SHP77 treated with DMSO at 0.1 percent for 48 hours (cell line): Measurements from ENCODE around the gene GABRA5.
"Not testable (repeated sequence)": the region's sequence is repeated elsewhere in the genome, so short reads cannot be mapped to it uniquely, and the experiment has no call there.

Experiments
- DNase-seq: peaks from one replicate; lab custom pipeline; 2025; lab: John Stamatoyannopoulos, UW

Gene GABRA5

GRCh38 chr15:26866298-26867199 is at the start of gene GABRA5:
GABRA5 (plus strand) TSS chr15:26867062; CDS start chr15:26869249, 2,187 bp downstream.
- no peak for DNase-seq

- not testable (repeated sequence) for DNase-seq
Measured at GRCh38 chr15:26831191-26831590, 35.7 kb upstream of the GABRA5 start.

DNA sequence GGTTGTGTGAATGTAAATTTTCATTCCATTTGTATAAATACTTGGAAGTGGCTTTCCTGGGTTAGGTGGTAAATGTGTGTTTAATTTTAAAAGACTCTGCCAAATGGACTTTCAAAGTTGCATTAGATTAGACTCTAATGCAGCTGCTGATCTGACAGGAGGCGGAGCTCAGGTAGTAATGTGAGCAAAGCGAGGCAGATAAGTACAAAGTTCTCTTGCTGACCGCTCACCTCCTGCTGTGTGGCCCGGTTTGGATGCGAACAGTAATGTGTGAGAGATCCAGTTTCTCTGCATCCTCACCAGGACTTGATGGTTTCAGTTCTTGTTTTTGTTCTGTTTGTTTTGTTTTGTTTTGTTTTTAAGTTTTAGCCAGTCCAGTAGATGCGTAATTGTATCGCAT is 34.9 kb upstream of the GABRA5 start:
- DNase-seq: no peak

DNA sequence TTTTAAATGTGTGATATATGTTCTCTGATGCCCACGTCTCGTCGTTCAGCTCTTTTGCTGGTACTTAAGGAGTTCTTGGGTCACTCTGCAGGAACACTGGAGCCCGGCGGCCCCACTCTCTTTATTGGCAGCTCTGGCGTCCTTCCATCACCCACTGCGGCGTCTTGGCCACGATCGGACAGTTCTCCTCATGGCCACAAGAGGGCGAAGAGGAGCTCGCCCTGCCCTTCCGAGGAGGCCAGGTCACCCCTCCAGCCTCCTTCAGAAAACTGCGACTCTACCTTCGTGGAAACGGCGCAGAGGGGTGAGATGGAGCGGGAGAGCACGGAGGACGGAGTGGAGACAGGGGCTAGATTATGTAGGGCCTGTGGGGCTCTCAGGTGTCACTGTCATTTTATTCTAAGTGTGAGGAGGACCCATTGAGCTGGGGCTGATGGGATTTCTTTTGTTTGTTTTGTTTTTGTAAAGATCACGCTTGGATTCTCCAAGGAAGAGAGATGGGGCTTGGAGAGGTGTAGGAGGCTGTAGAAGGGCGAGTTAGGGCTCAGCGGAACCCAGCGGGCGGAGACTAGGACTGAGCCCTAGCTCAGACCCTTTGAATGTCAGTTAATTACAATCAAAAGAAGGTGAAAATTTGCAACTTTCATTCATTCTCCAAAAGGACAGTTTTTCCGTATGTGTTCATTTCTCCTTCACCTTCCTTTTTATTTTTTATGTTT is 28.0 kb upstream of the GABRA5 start:
- DNase-seq: no peak

DNA sequence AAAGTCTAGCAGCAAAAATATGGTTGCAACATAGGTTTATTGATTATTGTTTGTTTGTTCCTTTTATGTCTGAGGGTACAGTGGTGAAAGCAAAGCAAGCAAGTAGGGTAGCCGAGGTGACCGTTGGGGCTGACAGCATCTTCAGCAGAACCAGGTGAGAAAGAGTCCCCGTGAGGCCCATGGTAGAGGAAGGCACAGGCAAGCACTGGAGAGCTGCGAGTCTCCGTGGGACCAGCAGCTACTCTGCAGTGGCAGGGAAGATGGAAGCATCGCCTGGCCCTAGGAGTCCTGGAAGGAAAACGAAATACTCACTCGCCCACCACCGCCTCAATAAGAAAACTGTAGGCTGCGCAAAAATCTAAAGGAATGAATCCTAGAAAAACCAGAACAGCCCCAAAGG is 25.3 kb upstream of the GABRA5 start:
- no peak for DNase-seq

DNA sequence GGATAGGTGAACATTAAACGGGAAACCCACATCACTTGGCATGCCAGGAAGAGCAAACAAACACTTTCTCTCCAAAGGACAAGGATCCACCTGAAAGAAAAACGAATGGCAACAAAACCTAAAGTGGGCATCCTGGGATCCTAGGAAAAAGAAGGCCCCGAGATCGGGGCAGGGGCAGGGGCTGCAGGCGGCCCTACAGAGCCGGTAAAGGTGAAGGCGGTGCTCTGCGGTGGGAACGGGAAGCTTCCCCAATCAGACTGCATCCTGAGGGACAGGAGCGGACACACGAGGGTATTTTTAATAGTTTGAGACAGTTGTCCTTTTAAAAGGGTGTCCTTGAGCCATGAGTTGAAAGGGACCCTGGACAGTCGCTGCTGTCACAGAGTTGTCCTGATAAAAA is 24.9 kb upstream of the GABRA5 start:
- no peak for DNase-seq

DNA sequence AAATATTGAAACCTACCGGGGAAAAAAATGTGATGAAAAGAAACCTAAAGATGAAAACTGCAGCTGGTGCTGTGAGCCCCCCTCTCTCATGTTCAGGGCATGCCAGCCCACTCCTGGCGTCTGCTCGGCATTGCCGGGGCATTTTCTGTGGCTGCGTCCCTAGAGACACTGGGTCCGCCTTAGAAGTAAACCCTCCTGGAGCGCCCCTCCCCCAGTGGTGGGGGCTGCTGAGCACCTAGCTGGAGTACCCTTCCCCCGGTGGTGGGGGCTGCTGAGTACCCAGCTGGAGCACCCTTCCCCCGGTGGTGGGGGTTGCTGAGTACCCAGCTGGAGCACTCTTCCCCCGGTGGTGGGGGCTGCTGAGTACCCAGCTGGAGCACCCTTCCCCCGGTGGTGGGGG is 24.5 kb upstream of the GABRA5 start:
- DNase-seq: no peak

DNA sequence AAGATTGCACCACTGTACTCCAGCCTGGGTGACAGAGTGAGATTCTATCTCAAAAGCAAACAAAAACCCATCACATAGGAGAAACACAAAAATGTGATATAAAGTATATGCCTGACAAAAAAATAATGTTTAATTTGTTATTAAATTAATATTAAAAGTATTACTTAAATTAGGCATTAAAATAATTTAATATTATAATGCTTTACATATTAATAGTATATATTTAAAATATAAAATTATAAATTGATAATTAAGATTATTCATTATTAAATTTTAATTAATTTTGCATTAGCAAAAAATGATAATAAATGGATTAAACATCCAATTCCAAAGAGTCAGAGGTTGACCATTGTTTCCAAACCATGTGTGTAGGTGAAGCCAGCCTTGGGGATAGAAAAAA is 22.0 kb upstream of the GABRA5 start:
- DNase-seq: no peak

GRCh38 chr15:26848498-26848897 is 18.4 kb upstream of the GABRA5 start:
- DNase-seq: no peak

DNA sequence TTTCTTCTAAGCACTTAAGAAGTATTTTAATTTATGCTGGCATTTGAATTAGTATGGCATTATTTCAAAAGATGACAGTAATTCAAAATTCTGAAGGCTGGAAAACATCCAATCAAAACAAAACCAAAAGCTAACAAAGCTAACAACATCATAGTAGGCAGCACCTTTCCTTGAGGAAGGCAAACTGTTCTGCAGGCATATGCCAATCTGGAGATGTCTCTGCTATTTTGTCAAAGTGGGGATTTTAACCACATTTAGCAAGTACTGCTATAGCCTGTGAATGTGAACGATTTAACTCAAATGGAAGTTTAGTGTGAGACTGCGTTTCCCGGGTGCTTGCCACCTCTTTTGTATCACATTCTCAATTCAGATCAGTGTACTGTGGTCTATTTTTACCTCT is 16.7 kb upstream of the GABRA5 start:
- DNase-seq: no peak

- DNase-seq: no peak
Measured at GRCh38 chr15:26852980-26853379, 13.9 kb upstream of the GABRA5 start.

DNA sequence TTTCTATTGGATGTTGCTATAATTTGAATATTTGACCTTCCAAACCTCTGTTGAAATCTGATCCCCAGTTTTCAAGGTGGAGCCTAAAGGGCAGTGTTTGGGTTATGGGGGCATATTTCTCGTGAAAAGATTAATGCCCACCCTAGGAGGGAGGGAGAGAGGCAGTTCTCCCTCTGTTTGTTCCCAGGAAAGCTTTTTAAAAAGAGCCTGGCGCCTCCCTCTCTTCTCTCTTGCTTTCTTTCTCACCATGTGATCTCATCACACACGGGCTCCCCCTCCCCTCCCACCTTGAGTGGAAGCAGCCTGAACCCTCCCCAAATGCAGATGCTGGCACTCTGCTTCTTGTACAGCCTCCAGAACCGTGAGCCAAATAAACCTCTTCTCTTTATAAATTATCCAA is 12.4 kb upstream of the GABRA5 start:
- DNase-seq: no peak

GRCh38 chr15:26864664-26865191 is 2.1 kb upstream of the GABRA5 start:
- no peak for DNase-seq

- no peak for DNase-seq
Measured at GRCh38 chr15:26867200-26868007, 542 bp downstream of the GABRA5 start.

- DNase-seq: no peak
Measured at GRCh38 chr15:26868029-26868685, 1.3 kb downstream of the GABRA5 start.

- DNase-seq: no peak
Measured at GRCh38 chr15:26869628-26870027, 2.8 kb downstream of the GABRA5 start.

DNA sequence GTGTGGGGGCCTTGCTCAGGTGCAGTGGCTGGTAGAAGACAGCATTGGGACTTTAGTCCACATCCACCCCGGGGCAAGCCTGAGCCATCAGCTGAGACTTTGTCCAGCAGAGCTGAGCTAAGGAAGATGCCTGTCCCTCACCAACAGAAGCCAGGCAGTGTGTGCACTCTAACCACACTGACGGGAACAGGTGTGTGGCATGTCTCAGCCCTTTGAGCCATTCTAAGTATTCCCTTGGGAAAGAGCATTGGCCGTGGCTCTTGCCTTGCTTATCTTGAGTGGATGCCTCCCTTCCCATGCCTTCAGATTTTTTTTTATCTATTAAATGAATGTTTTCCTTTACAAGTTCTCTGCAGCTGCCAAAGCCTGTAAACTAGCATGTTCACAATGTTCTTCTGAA is 3.5 kb downstream of the GABRA5 start:
- no peak for DNase-seq

- DNase-seq: no peak
Measured at GRCh38 chr15:26872206-26872605, 5.3 kb downstream of the GABRA5 start.

GRCh38 chr15:26873846-26874245 is 7.0 kb downstream of the GABRA5 start:
- no peak for DNase-seq

DNA sequence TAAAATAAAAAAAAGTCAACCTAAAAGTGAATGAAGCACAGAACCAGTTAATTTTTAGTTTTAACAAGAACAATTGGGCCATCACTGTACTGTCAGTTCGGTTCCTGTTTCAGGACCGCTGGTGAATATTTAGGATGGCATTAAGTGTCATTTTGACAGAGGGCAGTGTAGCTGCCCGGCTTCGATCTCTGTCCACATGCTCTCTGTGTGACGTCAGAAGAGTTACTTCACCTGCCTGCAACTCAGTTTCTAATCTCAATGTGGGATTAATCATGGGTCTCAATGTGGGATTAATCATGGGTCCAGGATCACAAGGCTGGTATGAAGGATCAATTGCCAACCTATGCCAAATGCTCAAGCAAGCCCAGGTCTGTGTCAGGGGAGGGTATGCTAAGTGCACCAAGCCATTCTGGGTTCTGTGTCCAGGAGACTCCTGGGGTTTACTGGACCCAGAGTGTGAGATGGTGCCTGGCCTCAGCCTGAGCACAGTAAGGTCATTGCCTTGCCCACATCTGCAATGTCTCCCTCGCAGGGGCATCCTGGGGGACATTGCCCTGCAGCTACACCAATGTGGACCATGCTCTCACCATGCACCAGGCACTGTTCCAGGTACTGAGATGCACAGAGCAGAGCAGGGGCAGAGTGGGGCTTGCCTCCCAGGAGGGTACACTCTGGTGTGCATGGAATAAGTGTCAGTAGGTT is 8.1 kb downstream of the GABRA5 start:
- DNase-seq: no peak

DNA sequence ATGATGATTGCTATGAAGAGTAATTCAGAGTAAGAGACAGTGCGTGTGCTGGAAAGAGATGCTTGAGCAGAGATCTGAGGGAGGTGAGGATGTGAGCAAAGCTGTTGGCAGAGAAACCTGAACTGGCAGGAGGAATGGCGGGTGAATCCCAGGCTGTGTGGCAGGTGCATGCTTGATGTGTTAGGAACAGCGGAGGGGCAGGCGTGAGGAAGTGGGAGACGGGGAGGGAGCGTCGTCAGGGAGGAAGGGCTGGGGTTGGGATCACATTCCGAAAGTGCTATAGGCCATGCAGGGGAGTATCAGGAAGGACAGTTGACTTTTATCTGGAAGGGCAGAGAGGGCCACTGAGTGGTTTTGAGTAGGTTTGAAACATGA is 8.6 kb downstream of the GABRA5 start:
- no peak for DNase-seq
